Measurements from ENCODE around the gene FAM210A.
A peak's percentile ranks its signal among the peaks of the same experiment; 100 is the strongest.

Gene FAM210A

DNA sequence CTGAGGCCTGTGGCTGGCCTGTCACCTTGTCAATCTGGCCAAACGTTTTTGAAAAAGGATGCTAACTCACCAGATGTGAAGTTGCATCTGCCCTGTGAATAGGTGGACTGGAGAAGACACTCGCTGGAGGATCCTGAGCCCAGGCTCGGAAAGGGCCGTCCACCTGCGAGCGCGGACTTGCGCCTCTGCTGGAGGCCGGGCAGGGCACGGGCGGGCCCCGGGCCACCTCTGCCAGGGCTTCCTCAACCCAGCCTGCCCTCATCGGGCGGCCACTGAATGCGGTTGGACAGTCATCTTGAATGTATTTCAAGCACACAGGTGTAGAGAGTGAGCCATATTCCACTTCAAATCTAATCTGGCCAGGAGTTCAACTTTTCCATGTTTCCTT, 83.9 kb downstream of the FAM210A start:
- DNase-seq = no peak

DNA sequence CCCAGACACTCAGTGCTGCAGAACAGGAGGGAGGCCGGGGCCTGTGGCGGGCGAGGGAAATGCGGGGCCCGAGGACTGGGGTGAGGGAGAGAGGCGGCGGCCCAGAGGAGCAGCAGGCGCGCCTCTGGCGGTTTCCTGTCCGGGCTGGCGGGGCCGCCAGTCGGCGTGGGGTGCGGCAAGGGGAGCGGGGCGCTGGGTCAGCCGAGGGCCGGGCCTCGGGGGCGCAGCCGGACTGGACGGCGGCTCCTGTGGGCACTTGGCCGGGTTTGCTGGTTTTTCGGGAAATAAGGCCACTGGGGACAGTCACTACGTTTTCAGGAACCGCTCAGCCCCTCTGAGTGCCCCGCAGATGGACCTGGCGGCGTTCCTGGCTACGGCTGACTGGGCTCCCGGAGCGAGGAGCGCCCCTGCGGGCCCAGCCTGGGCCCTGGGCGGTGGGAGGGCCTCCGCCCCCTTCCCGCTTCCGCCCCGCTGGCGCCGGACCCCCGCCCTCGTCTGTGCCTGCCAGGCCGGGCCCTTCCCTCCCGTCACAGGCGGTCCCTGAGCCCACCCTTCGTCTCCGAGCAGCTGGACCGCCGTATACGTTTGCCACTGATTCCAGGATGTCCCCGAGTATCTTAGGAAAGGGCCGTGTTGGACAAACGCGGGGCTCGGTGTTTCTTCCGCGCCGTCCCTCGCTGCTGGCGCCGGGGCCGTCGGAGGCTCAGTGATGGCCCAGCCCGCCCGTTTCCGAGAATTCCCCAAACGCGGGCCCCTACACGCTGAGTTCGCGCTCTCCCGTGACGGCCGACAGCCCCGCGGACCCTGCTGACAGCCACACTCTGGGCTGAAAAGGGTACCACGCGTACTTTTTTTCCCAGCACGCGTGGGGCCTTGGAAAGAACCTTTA, 84.6 kb downstream of the FAM210A start:
- no peak for DNase-seq

DNA sequence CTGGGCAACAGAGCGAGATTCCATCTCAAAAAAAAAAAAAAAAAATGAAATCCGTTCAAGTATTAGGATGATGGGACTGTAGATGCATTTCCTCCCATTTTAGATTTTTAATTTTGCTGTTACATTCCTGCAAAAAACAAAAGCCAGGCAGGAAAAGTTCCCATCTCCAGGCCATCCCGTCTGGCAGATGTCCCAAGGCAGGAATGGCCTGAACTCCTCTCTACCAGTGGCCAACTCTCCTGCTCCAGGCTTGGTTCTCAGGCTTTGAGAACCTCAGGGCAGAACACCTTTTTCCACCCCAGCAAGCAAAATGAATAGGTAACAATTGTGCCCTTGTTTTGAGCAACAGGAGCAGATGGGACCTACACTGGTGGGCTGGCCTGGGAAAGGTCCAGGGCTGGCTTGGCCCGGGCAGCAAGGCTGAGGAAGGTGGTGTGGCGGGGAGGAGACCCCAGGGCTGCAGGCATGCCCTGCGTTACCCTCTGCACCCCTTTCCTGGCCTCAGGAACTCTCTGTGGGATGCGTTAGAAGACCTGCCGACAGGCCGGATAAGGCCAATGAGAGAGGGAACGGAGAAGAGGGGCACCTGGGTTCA, 86.0 kb downstream of the FAM210A start:
- no peak for DNase-seq

DNA sequence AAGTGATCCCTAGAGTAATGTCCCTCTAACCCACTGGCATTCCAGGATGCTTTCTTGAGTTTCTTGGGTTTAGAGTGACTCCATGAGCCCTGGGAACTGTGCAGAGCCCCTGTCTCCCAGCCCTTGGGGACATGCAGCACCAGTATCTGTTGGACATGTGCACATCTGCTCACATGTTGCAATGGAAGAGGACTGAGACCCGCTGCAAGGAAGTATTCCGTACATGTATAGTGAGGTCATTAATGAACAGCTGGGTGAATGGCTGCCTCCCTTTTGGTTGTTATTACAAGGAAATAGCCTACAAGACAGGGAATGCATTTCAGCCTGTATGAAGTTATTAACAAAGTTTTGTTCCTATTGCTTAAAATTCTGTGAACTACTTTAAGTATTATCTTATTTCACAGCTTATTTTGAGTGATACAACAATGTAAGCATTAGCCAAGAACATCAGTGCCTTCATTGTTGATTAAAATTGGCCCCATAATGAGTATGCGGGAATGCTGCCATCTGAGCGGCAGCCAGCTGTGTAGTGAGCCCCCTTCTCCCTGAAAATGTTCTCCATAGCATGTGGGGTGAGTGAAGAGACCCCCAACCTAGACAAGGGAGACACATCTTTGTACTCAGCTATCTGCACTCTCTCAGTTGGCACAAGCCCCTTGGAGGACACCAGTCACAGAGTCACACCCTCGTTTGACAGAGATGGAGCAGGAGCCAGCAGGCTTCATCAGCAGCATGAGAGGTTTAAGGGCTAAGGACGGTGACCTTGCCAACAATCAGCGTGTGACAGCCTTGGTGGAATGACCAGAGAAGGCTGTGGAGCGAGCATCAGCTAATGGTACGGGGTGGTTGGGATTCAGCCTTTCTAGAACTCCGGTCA, 87.4 kb downstream of the FAM210A start:
- no peak for DNase-seq

DNA sequence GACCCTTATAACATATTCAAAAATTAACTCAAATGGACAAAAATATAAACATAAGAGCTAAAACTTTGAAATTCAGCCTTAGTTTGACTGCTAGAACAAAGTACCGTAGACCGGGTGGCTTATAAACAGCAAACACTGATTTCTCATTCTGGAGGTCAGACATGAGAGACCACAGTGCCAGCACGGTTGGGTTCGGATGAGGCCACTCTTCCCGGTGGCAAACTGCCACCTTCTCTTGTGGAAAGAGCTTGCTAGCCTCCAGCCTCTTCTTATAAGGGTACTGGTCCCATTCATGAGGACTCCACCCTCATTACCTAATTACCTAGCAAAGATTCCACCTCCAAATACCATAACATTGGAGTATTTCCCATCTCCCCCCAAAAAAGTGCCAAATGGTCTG, 91.3 kb downstream of the FAM210A start:
- DNase-seq = no peak

DNA sequence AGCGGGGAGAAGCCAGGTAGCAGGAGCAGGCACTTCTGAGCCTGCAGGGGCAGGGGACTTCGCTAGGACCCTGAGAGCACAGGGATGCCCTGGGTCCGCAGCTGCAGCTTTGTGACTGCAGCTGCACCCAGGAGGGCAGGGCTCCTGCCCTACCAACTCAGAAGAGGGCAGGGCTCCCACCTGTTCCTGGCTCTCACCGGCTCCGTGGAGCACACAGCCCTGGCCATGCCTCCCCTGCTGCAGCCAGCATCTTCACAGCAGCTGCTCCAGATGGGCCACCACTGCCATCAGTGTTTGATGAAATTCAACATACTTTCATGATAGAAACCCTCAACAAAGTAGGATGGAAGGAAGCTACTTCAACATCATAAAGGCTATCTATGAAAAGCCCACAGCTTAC, 92.7 kb downstream of the FAM210A start:
- DNase-seq = no peak

DNA sequence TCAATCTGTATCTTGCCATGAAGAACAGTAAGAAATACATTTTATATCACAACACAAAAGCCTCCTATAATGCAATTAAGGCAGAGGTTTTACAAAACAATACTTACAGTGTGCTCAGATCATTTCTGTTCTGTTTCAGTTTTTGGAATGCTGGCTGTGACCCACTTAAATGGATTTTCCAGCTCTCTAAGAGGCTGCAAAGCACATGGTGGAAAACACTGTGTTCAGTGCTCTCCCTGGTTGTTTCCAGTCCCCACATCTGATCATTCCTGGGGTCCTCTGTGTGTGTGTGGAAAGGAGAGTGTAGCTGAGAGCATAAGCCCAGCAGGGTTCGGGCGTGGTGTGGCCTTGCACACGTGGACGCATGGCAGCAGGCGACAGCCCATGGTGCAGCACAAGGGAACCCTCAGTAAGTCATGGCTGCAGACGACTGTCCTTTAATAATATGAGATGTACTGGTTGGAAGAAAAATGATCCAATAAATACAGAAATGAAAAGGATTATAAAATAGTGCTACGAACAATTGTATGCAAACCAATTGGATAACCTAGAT, 95.6 kb downstream of the FAM210A start:
- no peak for DNase-seq

DNA sequence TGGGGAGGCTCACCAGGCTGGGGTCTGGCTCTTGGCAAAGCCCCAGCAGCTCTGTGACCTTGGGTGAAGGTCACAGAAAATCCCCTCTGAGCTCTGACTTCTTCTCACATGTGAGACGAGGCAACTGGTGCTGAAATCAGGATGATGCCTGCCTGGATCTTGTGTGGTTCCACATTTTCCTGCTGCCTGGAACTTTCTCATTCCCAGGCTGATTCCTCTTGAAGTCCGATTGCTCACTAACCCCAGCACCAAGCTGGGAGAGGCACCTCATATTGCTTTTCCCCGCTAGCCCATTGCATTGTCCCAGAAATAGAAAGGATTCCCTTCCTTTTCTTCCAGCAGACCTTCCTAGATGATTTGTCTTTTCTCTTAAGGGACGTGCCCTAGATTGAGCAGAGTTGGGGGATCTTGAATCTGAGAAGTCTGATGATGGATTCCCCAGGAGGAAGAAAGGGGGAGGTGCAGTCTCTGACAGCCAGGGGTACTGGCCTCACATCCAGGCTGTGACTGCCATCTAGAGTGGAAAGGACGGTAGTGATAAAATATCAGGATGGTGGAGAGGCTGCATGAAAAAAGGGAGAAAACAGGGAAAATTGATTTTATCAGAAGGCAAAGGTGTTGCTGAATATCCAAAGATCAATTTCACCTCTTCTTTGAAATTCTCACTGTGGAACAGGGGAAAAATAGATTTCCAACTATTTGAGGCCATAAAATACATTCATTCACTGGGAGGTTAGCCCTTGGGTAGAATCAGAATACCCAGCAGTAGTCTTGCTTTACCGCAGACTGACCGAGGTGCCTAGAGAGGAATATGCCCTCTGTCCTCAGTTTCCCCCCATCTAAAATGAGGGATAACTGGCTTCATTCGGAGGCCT, 96.3 kb downstream of the FAM210A start:
- DNase-seq = peak; percentile 2

DNA sequence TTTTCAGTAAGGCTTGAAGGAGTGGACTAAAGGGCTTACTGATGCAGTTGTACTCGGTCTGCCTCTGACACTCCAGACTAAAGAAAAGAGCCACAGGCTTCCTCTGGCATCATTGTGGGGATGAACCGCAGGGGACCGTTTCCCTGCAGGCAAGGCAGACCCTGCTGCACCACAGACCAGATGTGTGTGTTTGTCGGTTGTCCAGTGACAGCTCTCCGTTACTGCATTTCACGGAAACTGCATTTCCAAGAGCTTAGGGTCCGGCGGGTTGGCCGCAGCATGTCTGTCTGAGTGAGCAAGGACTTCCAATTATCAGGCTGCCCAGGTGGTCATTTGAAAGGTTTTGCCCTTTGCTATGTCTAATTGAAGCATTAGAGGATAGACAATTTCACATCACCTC, 98.1 kb downstream of the FAM210A start:
- DNase-seq = no peak

DNA sequence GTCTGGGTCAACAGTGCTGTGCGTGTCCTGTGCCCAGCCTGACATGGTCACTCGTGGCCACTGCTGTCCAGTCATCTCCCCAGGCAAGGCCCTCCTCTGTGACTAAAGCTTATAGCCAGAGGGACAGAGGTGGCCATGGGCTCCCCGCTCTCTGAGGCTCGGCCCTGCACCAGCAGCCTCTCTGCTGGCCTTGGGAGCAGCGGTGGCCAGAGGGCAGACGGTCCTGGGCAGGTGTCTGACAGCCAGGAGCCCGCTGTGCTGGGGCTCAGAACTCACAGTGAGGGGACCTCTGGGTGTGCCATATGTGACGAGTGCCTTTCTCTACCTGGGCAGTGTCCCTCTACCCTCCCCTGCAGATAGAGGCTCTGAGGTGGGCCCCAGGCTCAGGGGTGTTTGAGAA, 98.7 kb downstream of the FAM210A start:
- DNase-seq = no peak

DNA sequence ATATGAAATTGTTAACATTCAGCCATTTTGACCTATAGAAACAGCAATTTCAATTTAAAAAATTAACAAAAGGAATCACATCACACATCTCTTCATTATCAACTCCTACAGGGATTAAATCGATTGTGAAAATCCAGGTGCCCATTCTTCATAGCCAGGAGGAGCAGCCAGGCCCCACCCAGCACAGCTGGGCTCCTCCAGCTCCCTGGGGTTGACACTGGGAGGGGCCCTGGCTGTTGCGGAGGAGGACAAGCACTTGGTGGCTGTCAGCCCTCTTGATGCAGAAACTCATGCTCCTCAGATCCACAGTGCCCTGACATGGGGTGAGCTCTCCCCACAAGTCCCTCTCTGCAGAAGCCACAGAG, 99.8 kb downstream of the FAM210A start:
- DNase-seq = no peak

DNA sequence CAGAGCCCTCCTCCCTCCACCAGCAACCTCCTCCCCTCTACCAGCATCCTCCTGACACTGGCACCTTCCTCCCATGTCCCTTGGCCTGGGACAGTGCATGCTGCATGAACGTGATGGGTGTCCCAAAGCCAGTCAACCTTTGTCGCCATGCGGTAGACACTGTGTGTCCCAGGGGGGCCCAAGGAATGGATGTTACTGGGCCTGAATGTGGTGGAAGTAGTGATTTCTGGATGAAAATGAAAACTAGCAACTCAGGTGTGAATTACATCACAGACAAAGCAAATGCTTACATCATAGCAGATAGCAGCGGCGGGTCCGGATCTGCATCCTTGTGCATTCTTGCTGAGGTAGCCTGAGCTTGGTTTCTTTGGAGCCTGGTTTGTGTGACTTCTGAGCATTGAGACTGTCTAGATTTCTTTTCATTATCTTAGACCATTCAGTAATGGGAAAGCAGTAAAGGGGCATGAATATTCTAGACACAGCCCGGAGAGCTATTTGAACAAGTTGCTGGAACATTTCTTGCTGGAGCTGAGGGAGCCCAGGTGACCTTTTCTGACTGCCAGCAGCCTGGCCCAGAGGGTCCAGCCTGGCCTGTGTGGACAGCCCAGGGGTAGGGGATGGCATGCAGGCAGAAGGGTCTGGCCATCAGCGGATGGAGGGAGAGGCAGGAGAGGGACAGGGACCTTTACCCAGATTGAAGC, 100.4 kb downstream of the FAM210A start:
- DNase-seq = no peak

DNA sequence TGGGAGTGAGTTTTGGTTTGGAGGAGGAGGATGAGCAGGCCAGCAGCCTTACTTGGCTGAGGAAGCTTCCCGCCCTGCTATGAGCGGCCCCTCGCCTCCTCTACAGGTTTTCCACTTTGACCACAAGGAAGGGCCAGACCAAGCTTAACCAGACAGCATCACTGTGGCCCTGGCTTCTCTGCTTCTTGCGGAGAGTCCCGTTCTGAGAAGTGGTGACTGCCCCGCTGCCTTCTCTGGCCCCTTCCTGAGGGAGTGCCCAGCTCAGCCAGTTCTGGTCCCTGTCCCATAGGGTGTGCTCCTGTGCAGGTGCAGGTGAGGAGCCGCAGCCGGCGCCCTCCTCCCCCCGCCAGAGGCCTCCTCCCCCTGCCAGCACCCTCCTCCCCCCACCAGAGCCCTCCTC, 101.0 kb downstream of the FAM210A start:
- DNase-seq = no peak

DNA sequence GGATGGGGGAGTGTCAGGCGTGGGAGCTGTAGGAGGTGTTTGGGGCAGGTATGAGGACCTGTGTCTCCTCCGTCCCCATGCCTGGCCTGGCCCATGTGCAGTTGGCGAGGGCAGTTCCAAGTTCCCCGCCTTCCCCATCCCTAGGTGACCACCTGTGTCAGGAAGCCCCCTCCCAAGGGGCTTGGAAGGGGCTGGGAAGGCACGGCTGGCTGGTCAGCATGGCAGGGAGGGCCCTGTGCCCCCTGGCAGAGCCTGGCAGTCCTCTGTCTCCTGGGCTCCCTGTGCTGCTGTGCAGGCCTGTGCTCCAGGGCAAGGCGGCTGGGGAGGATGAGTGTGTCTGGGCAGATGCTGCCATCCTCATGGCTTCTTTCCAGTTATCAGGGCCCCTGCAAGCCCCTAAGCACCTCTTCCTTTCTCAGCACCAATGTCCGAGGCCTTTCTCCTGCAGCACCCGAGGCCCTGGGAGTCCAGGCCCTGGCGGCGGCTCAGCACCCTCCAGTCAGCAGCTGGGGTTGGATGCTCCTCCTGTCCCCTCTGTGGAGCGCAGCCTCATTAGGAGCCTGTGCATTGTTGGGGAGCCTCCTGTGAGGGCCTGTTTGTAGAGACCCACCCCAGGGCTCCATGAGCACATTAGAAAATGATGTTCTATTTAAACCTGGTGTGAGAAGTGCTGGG, 101.7 kb downstream of the FAM210A start:
- DNase-seq = no peak

DNA sequence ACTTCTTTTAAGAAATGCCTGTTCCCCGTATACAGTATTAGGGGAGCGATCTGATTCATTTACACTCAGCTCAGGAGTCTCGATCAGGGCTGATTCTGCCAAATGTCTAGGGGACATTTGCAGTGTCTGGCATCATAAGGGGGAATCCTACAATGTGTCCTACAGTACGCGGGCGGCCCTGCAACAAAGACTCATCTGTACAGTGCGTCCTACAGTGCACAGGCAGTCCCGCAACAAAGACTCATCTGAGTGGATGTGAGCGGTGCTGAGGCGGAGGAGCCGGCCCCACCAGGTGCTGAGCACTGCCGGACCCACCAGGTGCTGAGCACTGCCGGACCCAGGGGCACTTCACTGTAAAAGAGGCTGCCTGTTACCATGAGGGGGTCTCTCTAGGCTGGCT, 102.5 kb downstream of the FAM210A start:
- DNase-seq = no peak

DNA sequence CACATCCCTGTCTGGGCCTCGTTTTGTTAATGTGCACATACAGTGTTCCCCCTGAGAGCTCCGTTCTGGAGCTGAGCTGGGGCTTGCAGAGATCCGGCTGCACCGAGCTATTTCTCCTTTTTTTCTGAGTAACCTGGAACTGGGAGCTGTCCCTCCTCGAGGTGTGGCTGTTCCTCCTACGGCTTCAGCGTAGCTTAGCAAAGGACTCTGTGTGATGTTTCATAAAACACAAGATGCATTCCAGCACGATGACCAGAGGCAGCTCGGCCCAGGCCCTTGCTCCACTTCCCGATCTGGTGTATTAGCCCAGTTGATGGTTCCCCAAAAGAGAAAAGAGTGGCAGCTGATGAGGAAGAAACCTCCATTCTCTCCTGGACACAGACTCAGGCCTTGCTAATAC, 103.0 kb downstream of the FAM210A start:
- no peak for DNase-seq

DNA sequence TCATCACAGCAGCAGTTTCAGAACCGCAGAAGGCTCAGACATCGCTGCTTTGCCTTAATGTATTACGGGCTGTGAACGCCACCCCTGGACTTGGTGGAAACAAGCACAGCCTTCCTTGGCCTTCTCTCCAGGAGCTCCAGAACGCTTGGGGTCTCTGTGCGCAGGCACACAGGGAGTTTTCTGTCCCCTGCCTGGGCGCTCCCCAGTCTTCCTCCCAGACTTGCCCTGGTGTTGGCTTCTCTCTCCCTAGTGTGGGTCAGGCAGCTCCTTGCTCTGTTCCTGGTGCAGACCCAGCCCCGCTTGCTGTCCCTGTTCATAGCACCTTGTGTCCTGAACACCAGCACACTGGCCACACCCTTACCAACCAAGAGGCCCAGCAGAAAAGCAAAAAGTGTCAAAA, 103.6 kb downstream of the FAM210A start:
- DNase-seq = no peak

DNA sequence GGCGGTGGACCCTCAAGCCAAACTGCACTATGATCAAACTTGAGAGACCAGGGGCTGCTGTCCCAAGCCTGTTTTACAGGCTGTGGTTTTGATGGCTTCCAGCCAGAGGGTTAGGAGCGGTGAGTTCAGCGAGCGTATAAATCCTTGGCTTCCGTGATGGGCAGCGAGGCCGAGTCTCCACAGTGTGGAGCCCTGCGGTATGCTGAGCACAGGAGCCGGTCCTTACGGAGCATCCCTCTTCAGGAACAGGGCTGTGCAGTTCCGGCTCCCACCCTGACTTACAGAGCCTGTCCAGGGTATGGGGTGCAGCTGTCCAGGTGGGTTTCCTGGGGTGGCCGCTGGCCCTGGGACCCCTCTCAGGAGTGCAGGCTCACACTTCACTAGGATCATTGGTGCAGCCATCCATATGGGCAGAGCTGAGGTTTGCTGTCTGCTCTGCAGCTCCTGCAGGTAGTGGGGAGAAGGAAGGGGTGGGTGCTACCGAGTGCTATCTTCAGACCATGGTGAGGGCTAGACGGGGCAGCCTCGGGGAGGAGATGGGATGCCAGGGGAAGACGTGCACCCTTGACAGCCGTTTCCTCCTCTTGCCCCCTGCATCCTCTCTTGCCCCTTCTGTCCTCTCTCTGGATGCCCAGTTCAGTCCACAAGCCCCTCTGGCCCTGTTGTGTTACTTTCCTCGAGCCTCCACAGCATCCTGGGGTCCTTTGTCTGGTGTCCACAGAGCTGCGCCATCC, 104.3 kb downstream of the FAM210A start:
- no peak for DNase-seq

DNA sequence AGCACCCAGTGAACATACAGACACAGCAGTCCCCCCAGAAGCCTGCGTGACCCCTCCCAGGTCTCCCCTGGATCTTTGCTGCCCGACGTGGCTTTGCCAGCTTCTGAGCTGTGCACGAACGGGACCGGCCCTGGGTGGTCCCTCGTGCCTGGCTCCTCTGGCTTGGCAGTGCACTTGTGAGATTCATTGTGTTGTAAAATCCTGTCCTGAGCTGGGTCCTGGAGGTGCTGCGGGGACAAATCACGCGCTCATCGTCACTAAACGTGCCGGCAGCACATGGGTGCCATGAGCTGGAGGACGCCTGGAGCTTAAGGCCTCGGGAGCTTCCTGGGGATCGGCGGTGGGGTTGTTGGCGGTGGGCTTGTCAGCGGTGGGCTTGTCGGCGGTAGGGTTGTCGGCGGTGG, 104.9 kb downstream of the FAM210A start:
- no peak for DNase-seq

DNA sequence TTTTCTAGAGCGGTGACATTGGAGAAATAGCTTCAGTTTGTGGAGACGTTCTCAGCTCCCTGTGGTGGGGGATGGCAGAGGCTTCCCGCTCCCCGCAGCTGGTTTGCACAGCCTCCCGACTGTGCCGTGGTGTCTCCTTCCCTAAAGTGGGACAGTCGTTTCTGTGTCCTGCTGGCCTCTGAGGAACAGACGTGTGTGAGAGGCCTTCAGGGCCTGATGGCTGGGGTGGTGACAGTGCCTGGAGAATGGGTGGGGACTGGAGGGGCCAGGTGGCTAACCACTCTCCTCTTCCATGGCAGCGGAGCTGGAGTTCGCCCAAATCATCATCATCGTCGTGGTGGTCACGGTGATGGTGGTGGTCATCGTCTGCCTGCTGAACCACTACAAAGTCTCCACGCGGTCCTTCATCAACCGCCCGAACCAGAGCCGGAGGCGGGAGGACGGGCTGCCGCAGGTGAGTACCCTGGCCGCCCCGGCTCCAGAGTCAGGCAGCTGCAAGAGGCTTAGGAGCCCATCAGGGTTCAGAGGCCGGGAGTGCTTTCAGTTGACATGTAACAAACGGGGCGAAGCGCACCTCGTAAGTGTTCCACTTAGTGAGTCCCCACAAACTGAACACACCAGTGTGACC, 105.4 kb downstream of the FAM210A start:
- no peak for DNase-seq

Measured in KG1 (cell line).